ENCODE measurements around the gene ABHD2.
"Not testable (repeated sequence)": the region's sequence is repeated elsewhere in the genome, so short reads cannot be mapped to it uniquely, and the experiment has no call there.

ABHD2 gene

DNA sequence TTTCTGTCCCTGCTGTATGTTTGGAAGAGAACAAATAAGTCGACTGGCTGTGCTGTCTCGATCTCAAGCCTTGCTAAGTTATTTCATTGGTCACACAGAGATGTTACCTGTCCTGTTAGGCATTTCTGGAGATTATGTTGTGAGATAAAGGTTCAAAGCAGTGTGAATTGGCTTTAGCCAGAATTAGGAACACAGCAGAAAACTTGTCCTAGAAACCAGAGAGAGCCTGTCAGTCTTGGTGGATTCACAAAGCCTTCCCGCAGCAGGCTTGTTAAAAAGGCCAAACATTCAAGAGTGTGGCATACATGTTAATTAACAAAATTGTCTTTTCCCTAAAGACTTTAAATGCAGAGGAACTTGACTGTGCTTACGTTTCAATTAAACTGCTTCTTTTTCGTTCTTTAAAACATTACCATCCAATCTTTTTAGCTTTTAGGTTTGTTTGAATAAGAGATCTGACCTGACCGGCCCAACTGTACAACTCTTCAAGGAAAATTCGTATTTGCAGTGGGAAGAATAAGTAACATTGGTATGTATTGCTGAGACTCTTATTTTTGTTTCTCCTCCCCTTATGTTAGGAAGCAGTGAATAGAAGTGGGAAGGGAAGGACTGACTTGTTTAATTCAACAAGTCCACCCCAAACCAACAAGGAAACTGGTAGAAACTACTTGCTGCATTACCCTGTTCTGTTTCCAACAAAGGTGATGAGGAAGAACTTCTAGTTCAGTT is 25.2 kb downstream of the ABHD2 start:
- H3K36me3 ChIP-seq (ENCODE audit: control insufficient read depth in 1 of 2, insufficient read depth in 2 of 2, low read length in 2 of 2) = peaks cover 11 to 20% of the 10 kb centered on the region in 2 donors
- H3K4me1 ChIP-seq (ENCODE audit: control insufficient read depth in 1 of 2, insufficient read depth in 2 of 2, low read length in 2 of 2) = peaks cover 29 to 38% of the 10 kb centered on the region in 2 donors

DNA sequence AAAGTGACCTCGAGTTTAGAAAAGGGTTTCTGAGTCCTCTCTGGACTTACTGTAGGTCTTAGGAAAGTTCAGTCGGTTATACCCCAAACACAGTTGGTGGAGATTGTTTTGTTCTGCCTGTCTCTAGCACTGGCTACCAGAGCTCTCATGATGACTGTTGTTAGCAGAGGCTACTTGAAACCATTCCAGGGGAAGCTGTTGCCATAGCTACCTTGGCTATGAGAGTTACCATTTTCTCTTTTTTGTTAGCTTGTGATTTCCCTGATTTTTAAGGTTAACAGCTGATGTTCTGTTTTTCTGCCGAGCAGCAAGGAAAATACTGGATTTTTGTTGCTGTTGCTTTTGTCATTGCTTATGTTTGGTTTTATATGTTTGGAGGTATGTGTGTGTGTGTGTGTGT is 26.7 kb downstream of the ABHD2 start:
- Histone ChIP-seq H3K36me3 (ENCODE audit: control insufficient read depth in 1 of 2, insufficient read depth in 2 of 2, low read length in 2 of 2) (peaks cover 23 to 26% of the 10 kb centered on the region in 2 donors), H3K4me3 (ENCODE audit: low read depth in 1 of 2, low read length in 2 of 2) (no peak overlapping the region), H3K27ac (ENCODE audit: low read length) (peak overlapping the region; percentile 86), H3K9me3 (ENCODE audit: control insufficient read depth in 1 of 2, low read length in 2 of 2) (no peaks in the 10 kb centered on the region), H3K4me1 (ENCODE audit: control insufficient read depth in 1 of 2, insufficient read depth in 2 of 2, low read length in 2 of 2) (peaks cover 40 to 53% of the 10 kb centered on the region in 2 donors), H3K27me3 (ENCODE audit: low read depth, low read length) (no peaks in the 10 kb centered on the region)

More for the DNA sequence above, 25.2 kb downstream of the ABHD2 start:
- Histone ChIP-seq H3K4me3 (ENCODE audit: low read depth in 1 of 2, low read length in 2 of 2) (no peak overlapping the region), H3K9me3 (ENCODE audit: control insufficient read depth in 1 of 2, low read length in 2 of 2) (no peaks in the 10 kb centered on the region), H3K27me3 (ENCODE audit: low read depth, low read length) (no peaks in the 10 kb centered on the region), H3K27ac (ENCODE audit: low read length) (peak overlapping the region; percentile 57)

DNA sequence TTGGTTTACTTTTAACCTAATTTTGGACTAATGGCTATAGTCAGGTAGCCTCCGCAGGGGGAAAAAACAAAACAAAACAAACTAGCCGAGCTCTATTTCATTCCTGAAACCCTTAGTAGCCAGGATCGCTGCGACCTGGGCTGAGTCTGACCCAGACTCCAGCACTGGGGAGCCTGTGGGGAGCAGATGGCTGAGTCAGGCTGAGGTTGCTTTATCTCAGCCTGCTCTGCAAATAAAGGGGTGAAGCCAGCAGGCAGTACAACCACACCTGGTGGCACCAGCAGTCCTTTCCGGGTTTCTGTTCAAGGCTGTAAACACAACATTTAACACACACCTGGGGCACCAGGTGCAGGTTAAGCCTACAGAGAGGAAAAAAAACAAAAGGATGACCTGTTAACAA is 27.3 kb downstream of the ABHD2 start:
- Histone ChIP-seq H3K36me3 (ENCODE audit: control insufficient read depth in 1 of 2, insufficient read depth in 2 of 2, low read length in 2 of 2) (peaks cover 24 to 26% of the 10 kb centered on the region in 2 donors), H3K4me3 (ENCODE audit: low read depth in 1 of 2, low read length in 2 of 2) (no peak overlapping the region), H3K27me3 (ENCODE audit: low read depth, low read length) (no peaks in the 10 kb centered on the region), H3K27ac (ENCODE audit: low read length) (peak overlapping the region; percentile 86), H3K4me1 (ENCODE audit: control insufficient read depth in 1 of 2, insufficient read depth in 2 of 2, low read length in 2 of 2) (peaks cover 41 to 58% of the 10 kb centered on the region in 2 donors), H3K9me3 (ENCODE audit: control insufficient read depth in 1 of 2, low read length in 2 of 2) (no peaks in the 10 kb centered on the region)

DNA sequence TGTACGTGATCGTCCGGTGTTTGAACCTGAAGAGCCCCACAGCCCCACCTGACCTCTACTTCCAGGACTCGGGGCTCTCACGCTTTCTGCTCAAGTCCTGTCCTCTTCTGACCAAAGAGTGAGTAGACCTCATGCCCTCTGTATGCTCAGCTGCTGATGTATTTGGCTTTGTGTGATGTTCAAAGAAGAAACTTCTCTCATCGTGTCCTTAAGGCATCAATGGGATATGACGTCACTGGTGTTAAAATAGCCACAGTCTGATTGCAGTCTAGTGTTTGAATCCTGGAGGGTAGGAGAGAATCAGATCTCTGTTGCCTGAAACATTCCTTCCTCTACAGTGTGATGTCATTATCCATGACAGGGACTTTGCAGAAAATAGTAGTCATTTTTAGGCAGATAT is 28.1 kb downstream of the ABHD2 start:
- Histone ChIP-seq H3K4me1 (ENCODE audit: control insufficient read depth in 1 of 2, insufficient read depth in 2 of 2, low read length in 2 of 2) (peaks cover 44 to 65% of the 10 kb centered on the region in 2 donors), H3K36me3 (ENCODE audit: control insufficient read depth in 1 of 2, insufficient read depth in 2 of 2, low read length in 2 of 2) (peaks cover 26 to 28% of the 10 kb centered on the region in 2 donors), H3K4me3 (ENCODE audit: low read depth in 1 of 2, low read length in 2 of 2) (no peak overlapping the region), H3K27ac (ENCODE audit: low read length) (peak overlapping the region; percentile 86), H3K27me3 (ENCODE audit: low read depth, low read length) (no peaks in the 10 kb centered on the region), H3K9me3 (ENCODE audit: control insufficient read depth in 1 of 2, low read length in 2 of 2) (no peaks in the 10 kb centered on the region)

DNA sequence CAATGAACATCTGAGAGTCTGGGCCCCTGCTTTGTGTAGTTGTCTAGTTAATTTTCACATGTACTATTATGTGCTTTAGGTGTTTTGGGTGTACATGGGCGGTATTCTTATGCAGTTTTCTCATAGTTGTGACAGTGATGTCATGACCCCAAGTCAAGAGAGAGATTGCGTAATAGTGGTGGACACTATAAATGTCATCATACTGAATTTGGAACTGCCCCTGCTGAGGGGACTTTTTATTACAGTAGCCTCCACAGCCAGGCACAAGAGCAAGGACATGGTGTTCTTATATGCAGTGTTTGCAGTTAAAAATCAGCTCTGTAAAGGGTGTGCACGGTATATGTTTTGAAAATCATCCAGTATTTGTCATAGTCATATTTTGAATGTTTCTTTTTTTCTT is 29.5 kb downstream of the ABHD2 start:
- H3K4me3 ChIP-seq (ENCODE audit: low read depth in 1 of 2, low read length in 2 of 2) = no peak overlapping the region
- H3K4me1 ChIP-seq (ENCODE audit: control insufficient read depth in 1 of 2, insufficient read depth in 2 of 2, low read length in 2 of 2) = peaks cover 35 to 60% of the 10 kb centered on the region in 2 donors
- H3K27me3 ChIP-seq (ENCODE audit: low read depth, low read length) = no peaks in the 10 kb centered on the region
- peak overlapping the region; percentile 37 for H3K27ac ChIP-seq (ENCODE audit: low read length)
- H3K36me3 ChIP-seq (ENCODE audit: control insufficient read depth in 1 of 2, insufficient read depth in 2 of 2, low read length in 2 of 2) = peaks cover 31 to 37% of the 10 kb centered on the region in 2 donors
- H3K9me3 ChIP-seq (ENCODE audit: control insufficient read depth in 1 of 2, low read length in 2 of 2) = no peaks in the 10 kb centered on the region

DNA sequence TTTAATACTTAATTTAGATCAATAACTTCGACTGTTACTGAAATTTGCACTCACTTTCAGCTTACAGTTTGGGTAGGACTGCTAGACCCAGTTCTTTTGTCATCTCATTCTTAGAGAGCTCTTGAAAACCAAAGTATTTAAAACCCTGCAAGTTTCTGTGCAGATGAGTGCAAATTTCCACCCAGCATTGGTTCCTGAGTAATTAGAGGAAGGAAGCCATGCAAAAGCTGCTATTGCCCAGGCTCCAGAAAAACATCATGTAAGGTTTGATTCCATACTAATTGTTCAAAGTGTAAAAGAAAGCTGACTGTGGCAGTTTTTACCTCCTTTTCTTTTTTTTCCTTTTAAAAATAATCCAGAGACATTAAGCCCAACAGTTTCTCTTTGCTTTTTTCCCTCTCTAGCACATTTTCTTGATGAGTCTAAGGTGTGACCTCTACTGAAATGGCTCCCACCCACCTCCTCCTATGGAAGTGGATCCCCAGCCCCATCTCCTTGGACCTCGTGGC is 30.3 kb downstream of the ABHD2 start:
- Histone ChIP-seq H3K36me3 (ENCODE audit: control insufficient read depth in 1 of 2, insufficient read depth in 2 of 2, low read length in 2 of 2) (peaks cover 31 to 39% of the 10 kb centered on the region in 2 donors), H3K4me3 (ENCODE audit: low read depth in 1 of 2, low read length in 2 of 2) (no peak overlapping the region), H3K9me3 (ENCODE audit: control insufficient read depth in 1 of 2, low read length in 2 of 2) (no peaks in the 10 kb centered on the region), H3K27me3 (ENCODE audit: low read depth, low read length) (no peaks in the 10 kb centered on the region), H3K4me1 (ENCODE audit: control insufficient read depth in 1 of 2, insufficient read depth in 2 of 2, low read length in 2 of 2) (peaks cover 30 to 55% of the 10 kb centered on the region in 2 donors), H3K27ac (ENCODE audit: low read length) (peak overlapping the region; percentile 16)

DNA sequence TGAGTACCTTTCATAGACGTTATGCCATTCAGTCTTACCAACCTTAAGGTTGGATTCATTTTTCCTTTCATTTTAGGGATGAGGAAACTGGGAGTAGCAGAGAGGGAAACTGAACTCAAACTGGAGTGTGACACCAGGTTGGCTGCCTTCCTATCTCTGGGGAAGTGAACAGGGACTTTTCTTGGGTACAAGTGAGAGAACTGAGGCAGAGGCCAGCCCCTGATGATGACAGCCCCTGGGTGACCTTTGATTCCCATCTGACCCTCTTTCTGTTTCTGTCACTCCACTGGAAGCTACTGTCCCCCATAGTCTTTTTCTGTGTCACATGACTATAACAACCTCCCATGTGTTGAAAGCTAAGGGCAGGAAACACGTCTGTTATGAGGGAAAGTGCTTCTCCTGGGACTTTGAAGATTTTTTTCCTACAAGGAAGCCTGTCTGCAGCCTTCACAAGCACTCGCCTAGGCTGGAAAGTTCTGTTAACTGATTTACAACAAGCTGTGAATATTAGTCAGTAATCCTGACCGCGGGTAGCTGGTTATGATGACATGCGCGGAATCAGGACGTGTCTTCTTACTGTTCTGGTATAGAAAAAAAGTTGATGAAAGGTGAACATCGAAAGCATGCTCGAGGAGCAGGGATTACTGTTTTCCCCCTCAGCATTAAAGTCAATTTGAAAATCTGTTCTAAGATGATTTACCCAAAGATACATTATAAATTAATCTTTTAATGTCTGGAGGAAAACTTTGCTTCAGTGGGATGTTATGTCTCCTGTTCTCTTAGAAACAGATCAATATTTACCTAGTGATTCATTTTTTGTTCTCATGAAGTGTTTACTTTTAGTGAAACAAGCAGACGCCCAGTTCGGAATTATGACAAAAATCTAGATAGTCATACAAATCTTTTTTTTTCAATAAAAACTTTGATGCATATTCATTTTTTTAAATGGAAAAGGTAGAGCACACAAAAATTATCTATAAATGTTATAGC is 31.5 kb downstream of the ABHD2 start:
- peaks cover 27 to 47% of the 10 kb centered on the region in 2 donors for H3K4me1 ChIP-seq (ENCODE audit: control insufficient read depth in 1 of 2, insufficient read depth in 2 of 2, low read length in 2 of 2)

DNA sequence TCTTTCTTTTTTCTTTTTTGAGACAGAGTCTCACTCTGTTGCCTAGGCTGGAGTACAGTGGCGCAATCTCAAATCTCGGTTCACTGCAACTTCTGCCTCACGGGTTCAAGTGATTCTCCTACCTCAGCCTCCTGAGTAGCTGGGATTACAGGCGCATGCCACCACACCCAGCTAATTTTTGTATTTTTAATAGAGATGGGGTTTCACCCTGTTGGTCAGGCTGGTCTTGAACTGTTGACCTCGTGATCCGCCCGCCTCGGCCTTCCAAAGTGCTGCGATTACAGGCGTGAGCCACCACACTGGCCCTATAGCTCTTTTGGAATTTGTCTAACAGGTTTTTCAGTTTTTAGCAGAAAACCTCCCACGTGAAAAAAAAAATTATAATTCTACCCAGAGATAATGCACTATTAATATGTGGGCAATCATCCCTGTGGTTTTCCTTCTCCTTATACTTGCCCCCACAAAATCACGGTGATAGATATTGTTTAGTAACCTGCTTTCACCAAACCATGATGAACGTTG is 32.3 kb downstream of the ABHD2 start:
- not testable (repeated sequence) for H3K9me3 ChIP-seq (ENCODE audit: control insufficient read depth in 1 of 2, low read length in 2 of 2); H3K27me3 ChIP-seq (ENCODE audit: low read depth, low read length); H3K4me3 ChIP-seq (ENCODE audit: low read depth in 1 of 2, low read length in 2 of 2)
- H3K36me3 ChIP-seq (ENCODE audit: control insufficient read depth in 1 of 2, insufficient read depth in 2 of 2, low read length in 2 of 2) = peaks cover 31 to 40% of the 10 kb centered on the region in 2 donors
- peaks cover 20 to 42% of the 10 kb centered on the region in 2 donors for H3K4me1 ChIP-seq (ENCODE audit: control insufficient read depth in 1 of 2, insufficient read depth in 2 of 2, low read length in 2 of 2)
- peak overlapping the region; percentile 89 for H3K27ac ChIP-seq (ENCODE audit: low read length)

More for the DNA sequence above, 31.5 kb downstream of the ABHD2 start:
- Histone ChIP-seq H3K27me3 (ENCODE audit: low read depth, low read length) (no peaks in the 10 kb centered on the region), H3K9me3 (ENCODE audit: control insufficient read depth in 1 of 2, low read length in 2 of 2) (no peaks in the 10 kb centered on the region), H3K36me3 (ENCODE audit: control insufficient read depth in 1 of 2, insufficient read depth in 2 of 2, low read length in 2 of 2) (peaks cover 31 to 39% of the 10 kb centered on the region in 2 donors), H3K4me3 (ENCODE audit: low read depth in 1 of 2, low read length in 2 of 2) (no peak overlapping the region), H3K27ac (ENCODE audit: low read length) (peak overlapping the region; percentile 89)

DNA sequence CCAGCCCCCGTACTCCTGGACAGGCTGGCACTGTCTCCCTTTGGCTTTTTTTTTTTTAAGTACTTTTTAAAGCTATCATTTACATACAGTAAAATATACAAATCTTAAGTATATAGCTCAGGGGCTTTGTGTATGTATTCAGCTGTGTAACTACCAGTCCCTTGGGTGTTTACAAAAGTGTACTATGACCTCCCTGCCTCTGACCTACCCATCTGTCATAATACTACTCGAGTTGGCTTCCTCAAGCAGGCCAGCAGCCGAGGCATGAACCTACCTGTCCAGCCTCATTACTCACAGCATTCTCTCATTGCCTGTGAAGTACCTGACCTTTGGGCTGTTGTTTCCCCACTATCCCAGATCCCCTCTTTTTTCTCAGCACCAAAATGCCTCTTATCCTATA is 33.2 kb downstream of the ABHD2 start:
- peaks cover 31 to 43% of the 10 kb centered on the region in 2 donors for H3K36me3 ChIP-seq (ENCODE audit: control insufficient read depth in 1 of 2, insufficient read depth in 2 of 2, low read length in 2 of 2)
- peaks cover 16 to 36% of the 10 kb centered on the region in 2 donors for H3K4me1 ChIP-seq (ENCODE audit: control insufficient read depth in 1 of 2, insufficient read depth in 2 of 2, low read length in 2 of 2)
- H3K4me3 ChIP-seq (ENCODE audit: low read depth in 1 of 2, low read length in 2 of 2) = no peak overlapping the region
- H3K27me3 ChIP-seq (ENCODE audit: low read depth, low read length) = no peaks in the 10 kb centered on the region
- no peaks in the 10 kb centered on the region for H3K9me3 ChIP-seq (ENCODE audit: control insufficient read depth in 1 of 2, low read length in 2 of 2)
- peak overlapping the region; percentile 89 for H3K27ac ChIP-seq (ENCODE audit: low read length)

DNA sequence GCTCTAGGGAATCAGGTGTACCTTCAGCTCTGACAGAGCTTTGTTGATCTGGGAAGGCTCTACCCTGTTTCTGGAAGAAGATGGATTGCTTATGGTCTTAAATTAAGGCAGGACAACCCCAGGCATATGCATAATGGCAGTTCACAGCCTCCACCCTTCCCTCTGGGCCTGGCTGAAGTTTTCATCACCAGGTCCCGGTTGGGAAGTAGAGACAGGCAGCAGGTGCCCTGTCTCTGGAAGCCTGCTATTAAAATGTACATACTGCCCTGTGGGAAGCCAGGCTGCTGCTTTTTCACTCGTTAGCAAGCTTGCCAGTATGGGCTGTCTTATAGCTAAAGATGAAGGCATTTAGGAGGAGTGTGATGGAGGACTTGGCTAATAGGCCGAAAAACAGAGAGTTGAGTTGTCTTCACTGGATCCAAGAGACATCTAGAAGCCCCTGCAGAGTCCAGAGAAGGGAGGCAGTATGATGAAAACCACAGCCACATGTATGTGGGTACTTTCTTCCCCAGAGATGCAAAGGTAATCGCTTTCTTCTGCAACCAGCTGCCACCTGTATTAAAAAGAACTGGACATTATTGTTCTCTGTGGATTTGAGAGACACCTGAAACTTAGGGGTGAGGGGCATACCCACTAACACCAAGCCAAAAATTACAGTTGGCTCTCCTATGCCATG is 34.4 kb downstream of the ABHD2 start:
- peaks cover 33 to 43% of the 10 kb centered on the region in 2 donors for H3K36me3 ChIP-seq (ENCODE audit: control insufficient read depth in 1 of 2, insufficient read depth in 2 of 2, low read length in 2 of 2)
- H3K4me1 ChIP-seq (ENCODE audit: control insufficient read depth in 1 of 2, insufficient read depth in 2 of 2, low read length in 2 of 2) = peaks cover 16 to 31% of the 10 kb centered on the region in 2 donors
- H3K27me3 ChIP-seq (ENCODE audit: low read depth, low read length) = no peaks in the 10 kb centered on the region
- H3K27ac ChIP-seq (ENCODE audit: low read length) = no peak overlapping the region
- no peak overlapping the region for H3K4me3 ChIP-seq (ENCODE audit: low read depth in 1 of 2, low read length in 2 of 2)
- H3K9me3 ChIP-seq (ENCODE audit: control insufficient read depth in 1 of 2, low read length in 2 of 2) = no peaks in the 10 kb centered on the region
